Spleen (tissue), 11 donors: ENCODE results near the gene PIK3CB. TPM values are rescaled to one million over a fixed set of nuclear protein-coding genes. Genes with fewer than 3 reads are reported as not detected.

ENCODE experiments used
- DNase-seq: peaks from one replicate; pipeline ENCODE4 v3.0.0-alpha.2; 2020
- H3K27ac ChIP-seq, 8 donors: fragments of 200-600 bp; sonication (generic) in 7 of 8; 1 replicate in 4 of 8; 2 replicates in 4 of 8; pipeline versions ENCODE4 v1.5.0 to v1.8.0; 2016 to 2021; ENCODE audit warnings: inconsistent platforms in 4 of 8, mild to moderate bottlenecking in 4 of 8, moderate library complexity in 1 of 8
- H3K27me3 ChIP-seq, 7 donors: fragments of 200-600 bp; sonication (generic) in 6 of 7; replicated peaks in 1 of 7; 1 replicate in 4 of 7; 2 replicates in 3 of 7; pipeline versions ENCODE4 v1.5.0 to v1.8.0; 2016 to 2021; ENCODE audit warnings: inconsistent platforms in 3 of 7, mild to moderate bottlenecking in 1 of 7
- H3K36me3 ChIP-seq, 6 donors: fragments of 200-600 bp; sonication (generic) in 5 of 6; 1 replicate in 4 of 6; 2 replicates in 2 of 6; pipeline versions ENCODE4 v1.5.0 to v1.8.0; 2016 to 2021; ENCODE audit warnings: inconsistent platforms in 2 of 6
- H3K4me1 ChIP-seq, 6 donors: fragments of 200-600 bp; sonication (generic) in 5 of 6; 1 replicate in 3 of 6; 2 replicates in 3 of 6; pipeline versions ENCODE4 v1.5.0 to v1.8.0; 2016 to 2021; ENCODE audit warnings: inconsistent platforms in 3 of 6
- H3K4me3 ChIP-seq, 8 donors: fragments of 200-600 bp; sonication (generic) in 7 of 8; 1 replicate in 4 of 8; 2 replicates in 4 of 8; pipeline versions ENCODE4 v1.5.0 to v1.8.0; 2016 to 2021; ENCODE audit warnings: inconsistent platforms in 4 of 8, mild to moderate bottlenecking in 4 of 8, moderate library complexity in 2 of 8
- H3K9me3 ChIP-seq, 8 donors: fragments of 200-600 bp; sonication (generic) in 7 of 8; 1 replicate in 4 of 8; 2 replicates in 4 of 8; pipeline versions ENCODE4 v1.5.0 to v1.8.0; 2016 to 2021; ENCODE audit warnings: inconsistent platforms in 4 of 8
- CTCF ChIP-seq, 11 experiments: fragments of 200-600 bp in 7 of 11; fragments of 450-650 bp in 4 of 11; sonication (generic) in 4 of 11; IDR thresholded peaks in 8 of 11; conservative IDR thresholded peaks in 3 of 11; 1 replicate in 7 of 11; 2 replicates in 4 of 11; pipeline versions ENCODE4 v1.4.0 to v1.8.0; 2016 to 2021; ENCODE audit warnings: antibody characterized with exemption in 11 of 11, inconsistent platforms in 4 of 11, mild to moderate bottlenecking in 1 of 11
- POLR2A ChIP-seq, 3 donors: fragments of 450-650 bp; IDR thresholded peaks; one replicate each; pipeline ENCODE4 v1.5.1; 2017; ENCODE audit warnings: antibody characterized with exemption in 3 of 3, mild to moderate bottlenecking in 1 of 3
- POLR2AphosphoS5 ChIP-seq, 3 donors: sonication (generic); formaldehyde crosslinking; IDR thresholded peaks; one replicate each; pipeline ENCODE4 v1.5.1; 2017; ENCODE audit warnings: antibody characterized with exemption in 3 of 3
- WGBS, 5 donors: extraction: QIAGEN DNeasy Blood & Tissue Kit in 3 of 5; methylation state at CpG; one replicate each; pipeline versions ENCODE4 v1.1.5 to v1.1.7; 2013 to 2018; 5-methylcytosine and 5-hydroxymethylcytosine counted together
- intact Hi-C: fragments of 100-400 bp; cut with DNase I; formaldehyde crosslinking; loops from one replicate; pipeline ENCODE4 v1.15.0; 2023; ENCODE audit warnings: low total_unique reads
- polyA plus RNA-seq, 3 donors: library from polyadenylated mRNA; stranded (reverse); fragments of 200-250 nt; gene quantifications; one replicate each; pipeline ENCODE4 v1.2.1, GENCODE V29; 2013
- total RNA-seq, 7 donors: library from RNA; depleted of rRNA in 3 of 7; stranded (reverse); fragments of >200 nt in 3 of 7; fragmentation: NEBNext Ultra II Directional in 4 of 7; extraction: Animal tissue kit (Norgen Biotek cat#: 25700) in 4 of 7; gene quantifications; one replicate each; pipeline versions ENCODE4 v1.1.0 to v1.2.1, GENCODE V29; 2016 to 2021
- donor health status: healthy with polysubstance abuse.
- donor health status: DM: no; HTN: no; CAD: no; lungs with moderate emphysema.
- donor health status: DM: no; HTN: no; CAD: no.
- donor health status: Bipolar disorder and iron deficiency.
- donor health status: healthy.
- donor health status: DM: no; HTN: no; CAD: no.
- donor health status: DM: yes; HTN: yes; CAD: no.

Gene PIK3CB
- total and polyA plus RNA-seq, 10 donors, result 4.6 to 43.8 (median 34.4) TPM

DNA sequence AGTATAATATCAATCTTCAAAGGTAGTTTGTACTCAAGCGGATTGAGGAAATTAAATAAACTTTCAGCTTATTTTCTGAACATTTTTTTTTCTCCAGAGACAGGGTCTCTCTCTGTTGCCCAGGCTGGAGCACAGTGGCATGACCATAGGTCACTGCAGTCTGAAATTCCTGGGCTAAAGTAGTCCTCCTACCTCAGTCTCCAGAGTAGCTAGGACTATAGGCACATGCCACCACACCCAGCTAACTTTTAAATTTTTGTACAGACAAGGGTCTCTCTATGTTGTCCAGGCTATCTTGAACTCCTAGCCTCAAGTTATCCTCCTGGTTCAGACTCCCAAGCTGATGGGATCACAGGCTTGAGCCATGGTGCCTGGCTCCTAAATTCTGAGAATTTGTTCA, 129.1 kb downstream of the PIK3CB start:
- 94 to 100% (median 95%) methylated on average over 1 of the region's 1 CpG for WGBS, 5 donors
- intact Hi-C loops, result no loop called here

DNA sequence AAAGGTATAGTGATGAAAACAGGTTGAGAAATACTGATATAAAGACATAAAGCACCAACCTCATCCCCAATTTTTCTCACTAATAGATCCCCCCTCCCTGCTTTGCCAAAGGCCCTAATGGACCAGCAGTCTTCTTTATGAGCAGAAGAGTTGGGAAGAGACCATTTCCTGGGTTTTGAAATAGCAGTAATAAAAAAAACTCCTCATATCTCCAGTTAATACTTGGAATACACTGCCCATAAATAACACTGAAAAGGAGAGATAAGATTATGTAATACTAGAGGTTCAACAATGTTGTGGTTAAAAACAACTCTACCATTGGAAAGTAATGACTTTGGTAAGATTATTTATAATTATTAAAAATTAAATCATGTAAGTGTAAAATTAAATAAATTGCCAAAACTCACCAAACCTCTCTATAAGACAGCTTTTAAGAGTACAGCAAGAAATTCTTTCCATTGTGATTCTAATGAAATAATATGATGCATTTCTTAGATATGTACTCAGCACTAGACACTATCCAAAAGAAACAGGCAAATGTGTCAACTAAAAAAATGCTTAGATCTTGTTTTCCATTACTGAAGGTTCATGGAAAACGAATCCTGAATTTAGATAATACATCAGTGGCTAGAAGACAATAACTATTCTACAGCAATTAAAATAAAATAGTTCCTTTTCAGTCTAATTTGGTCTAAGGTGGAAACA, 137.9 kb downstream of the PIK3CB start:
- intact Hi-C loops, result no loop called here
- DNase-seq, result no peak
- Histone ChIP-seq H3K27me3 (no peaks in the 10 kb centered on the region), H3K36me3 (peaks cover 0 to 82% (median 16%) of the 10 kb centered on the region in 6 donors), H3K9me3 (no peaks in the 10 kb centered on the region), H3K4me3 (no peak overlapping the region), H3K27ac (no peak overlapping the region), H3K4me1 (no peaks in the 10 kb centered on the region)
- WGBS, 5 donors, result 80 to 94% (median 91%) methylated on average over 1 of the region's 1 CpG
- TF ChIP-seq CTCF (IDR thresholded peaks at IDR 0.05 in 8 of 11, conservative IDR thresholded peaks at IDR 0.05 in 3 of 11), result no peak
- TF ChIP-seq POLR2A (IDR thresholded peaks at IDR 0.05), result no peak
- no peak for TF ChIP-seq POLR2AphosphoS5 (IDR thresholded peaks at IDR 0.05)

More for the DNA sequence above, 129.1 kb downstream of the PIK3CB start:
- DNase-seq, result no peak
- Histone ChIP-seq H3K4me3 (no peak overlapping the region), H3K27me3 (no peaks in the 10 kb centered on the region), H3K27ac (no peak overlapping the region), H3K4me1 (no peaks in the 10 kb centered on the region), H3K9me3 (no peaks in the 10 kb centered on the region), H3K36me3 (peaks cover 0 to 69% (median 2%) of the 10 kb centered on the region in 6 donors)
- TF ChIP-seq CTCF (IDR thresholded peaks at IDR 0.05 in 8 of 11, conservative IDR thresholded peaks at IDR 0.05 in 3 of 11) (no peak), POLR2A (IDR thresholded peaks at IDR 0.05) (no peak), POLR2AphosphoS5 (IDR thresholded peaks at IDR 0.05) (no peak)

DNA sequence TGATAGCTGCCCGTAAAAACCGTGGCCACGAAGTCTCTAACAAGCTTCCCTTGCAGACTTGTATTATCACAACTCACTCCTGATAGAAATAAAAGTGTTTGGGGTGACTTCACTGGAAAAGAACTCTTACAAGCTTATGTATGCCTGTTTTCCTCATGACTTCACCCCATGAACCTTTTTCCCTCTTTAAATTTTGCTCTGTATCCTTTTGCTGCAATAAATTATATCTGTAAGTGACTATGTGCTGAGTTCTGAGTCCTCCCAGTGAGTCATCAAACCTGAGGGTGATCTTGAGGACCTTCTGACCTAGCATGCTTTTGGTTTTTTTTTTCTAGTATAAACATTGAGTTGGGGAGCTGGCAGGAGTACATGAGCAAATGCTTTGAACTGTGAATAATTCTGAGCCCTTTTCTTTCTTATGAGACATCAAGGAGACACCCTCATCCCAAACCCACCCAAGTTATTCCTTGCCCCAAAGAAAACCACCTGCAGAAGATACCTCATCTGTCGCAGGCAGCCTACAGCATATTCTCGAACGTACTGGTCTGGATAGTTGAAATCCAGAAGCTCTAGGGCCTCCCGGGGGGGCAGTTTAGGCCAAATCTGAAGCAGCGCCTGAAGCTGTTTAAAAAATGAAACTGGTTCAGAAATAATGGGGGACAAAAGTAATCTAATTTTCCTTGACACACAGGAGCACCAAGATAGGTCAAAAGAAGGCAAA, 140.3 kb downstream of the PIK3CB start:
- Histone ChIP-seq H3K4me1 (peaks cover 0 to under 1% (median 0%) of the 10 kb centered on the region in 6 donors), H3K4me3 (no peak overlapping the region), H3K9me3 (no peaks in the 10 kb centered on the region), H3K27me3 (no peaks in the 10 kb centered on the region), H3K27ac (no peak overlapping the region), H3K36me3 (peaks cover 0 to 86% (median 13%) of the 10 kb centered on the region in 6 donors)
- DNase-seq, result no peak
- TF ChIP-seq POLR2AphosphoS5 (IDR thresholded peaks at IDR 0.05) (no peak), CTCF (IDR thresholded peaks at IDR 0.05 in 8 of 11, conservative IDR thresholded peaks at IDR 0.05 in 3 of 11) (no peak), POLR2A (IDR thresholded peaks at IDR 0.05) (no peak)
- intact Hi-C loops, result no loop called here
- 92 to 97% (median 95%) methylated on average over 8 of the region's 8 CpGs for WGBS, 5 donors

GRCh38 chr3:138692152-138692551, 142.6 kb downstream of the PIK3CB start:
- H3K27me3 ChIP-seq, result no peaks in the 10 kb centered on the region
- intact Hi-C loops, result no loop called here
- WGBS, 5 donors, result 42 to 88% (median 74%) methylated on average over 3 of the region's 3 CpGs
- no peak for TF ChIP-seq CTCF (IDR thresholded peaks at IDR 0.05 in 8 of 11, conservative IDR thresholded peaks at IDR 0.05 in 3 of 11)
- TF ChIP-seq POLR2AphosphoS5 (IDR thresholded peaks at IDR 0.05), result no peak
- no peak for TF ChIP-seq POLR2A (IDR thresholded peaks at IDR 0.05)
- peaks cover 0 to 86% (median 2%) of the 10 kb centered on the region in 6 donors for H3K36me3 ChIP-seq
- H3K4me1 ChIP-seq, result peaks cover 3 to 23% (median 13%) of the 10 kb centered on the region in 6 donors
- no peak overlapping the region for H3K4me3 ChIP-seq
- H3K27ac ChIP-seq, result no peak overlapping the region
- no peak for DNase-seq
- no peaks in the 10 kb centered on the region for H3K9me3 ChIP-seq
